Ovary (tissue), 3 donors: Measurements from ENCODE around the gene CDH23.

ENCODE experiments used
- CTCF ChIP-seq, 3 donors: fragments of 450-650 bp in 2 of 3; fragments of 200-600 bp in 1 of 3; IDR thresholded peaks; one replicate each; pipeline versions ENCODE4 v1.5.1 to v1.8.0; 2016 to 2022; ENCODE audit warnings: antibody characterized with exemption in 3 of 3, mild to moderate bottlenecking in 1 of 3
- EP300 ChIP-seq: sonication (generic); formaldehyde crosslinking; IDR thresholded peaks from one replicate; pipeline ENCODE4 v1.6.1; 2017; ENCODE audit warnings: antibody characterized with exemption
- POLR2A ChIP-seq: fragments of 450-650 bp; IDR thresholded peaks from one replicate; pipeline ENCODE4 v1.6.1; 2017; ENCODE audit warnings: antibody characterized with exemption, mild to moderate bottlenecking, moderate library complexity
- donor health status: DM: no; HTN: no; CAD: no.

DNA sequence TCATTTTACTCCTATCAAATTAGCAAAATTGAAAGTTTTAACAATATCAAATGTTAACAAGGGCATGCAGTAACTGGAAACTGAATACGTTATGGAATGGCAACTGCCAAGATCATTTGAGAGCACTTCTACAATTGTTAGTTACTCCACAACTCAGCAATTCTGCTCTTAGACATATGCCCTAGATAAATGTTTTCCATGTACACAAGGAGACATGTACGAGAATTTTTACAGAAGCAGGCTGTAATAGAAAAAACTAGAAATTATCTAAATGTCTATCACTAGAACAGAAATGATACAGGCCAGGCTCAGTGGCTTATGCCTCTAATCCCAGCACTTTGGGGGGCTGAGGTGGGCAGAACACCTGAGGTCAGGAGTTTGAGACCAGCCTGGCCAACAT, 447.4 kb downstream of the CDH23 start:
- no peak for TF ChIP-seq CTCF (IDR thresholded peaks at IDR 0.05)
- no peak for TF ChIP-seq POLR2A
- no peak for TF ChIP-seq EP300
